RWPE1 (cell line): ENCODE results near the gene CAMK2B.

Source experiments
- CTCF ChIA-PET: fragments of 350-600 bp; sonication (Branson Sonifier 250); formaldehyde crosslinking; extraction: SDS; loops from one replicate; lab custom pipeline; 2021; lab: Yijun Ruan, JAX
- POLR2A ChIA-PET: fragments of 400-600 bp; formaldehyde crosslinking; extraction: SDS; loops from one replicate; lab custom pipeline; 2020; ENCODE audit warnings: antibody characterized with exemption; ENCODE audit not compliant: low non-redundant PET; lab: Yijun Ruan, JAX
- DNase-seq: peaks from one replicate; pipeline ENCODE4 v3.0.0; 2012; ENCODE audit warnings: low spot score
- H3K27ac ChIP-seq: fragments of 450-650 bp; 2 replicates; pipeline ENCODE4 v1.5.1; 2017
- TF ChIP-seq, protein P1 (sequence below): fragments of 450-650 bp; conservative IDR thresholded peaks from 2 replicates; pipeline ENCODE4 v1.5.1; 2017; ENCODE audit warnings: low read depth, mild to moderate bottlenecking

CAMK2B gene

DNA sequence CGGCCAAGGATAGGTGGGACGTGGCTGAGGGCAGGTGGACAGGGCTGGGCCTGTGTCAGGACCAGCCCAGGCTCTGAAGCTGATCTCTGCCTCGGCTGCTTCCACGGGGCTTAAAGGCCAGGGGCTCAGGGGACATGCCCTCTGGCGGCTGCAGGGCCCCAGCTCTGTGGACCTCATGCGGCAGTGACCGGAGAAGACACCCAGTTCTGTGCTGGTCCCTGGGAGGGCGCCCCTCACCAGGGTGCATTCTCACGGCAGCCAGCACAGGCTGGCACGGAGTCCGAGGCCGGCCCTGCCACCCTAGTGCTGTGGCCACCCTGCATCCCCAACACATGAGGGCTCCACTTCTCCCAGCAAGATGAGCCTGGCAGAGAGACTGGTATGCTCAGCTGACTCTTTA is 94.3 kb downstream of the CAMK2B start:
- CTCF ChIA-PET: interaction anchor here (0.6 to 0.7 kb wide), 2 partner anchors 50 to 77 kb away, joined by 3 to 4 read pairs; no protein-coding TSS in a partner anchor
- POLR2A ChIA-PET: no interaction called here
- TF ChIP-seq, protein P1, sequence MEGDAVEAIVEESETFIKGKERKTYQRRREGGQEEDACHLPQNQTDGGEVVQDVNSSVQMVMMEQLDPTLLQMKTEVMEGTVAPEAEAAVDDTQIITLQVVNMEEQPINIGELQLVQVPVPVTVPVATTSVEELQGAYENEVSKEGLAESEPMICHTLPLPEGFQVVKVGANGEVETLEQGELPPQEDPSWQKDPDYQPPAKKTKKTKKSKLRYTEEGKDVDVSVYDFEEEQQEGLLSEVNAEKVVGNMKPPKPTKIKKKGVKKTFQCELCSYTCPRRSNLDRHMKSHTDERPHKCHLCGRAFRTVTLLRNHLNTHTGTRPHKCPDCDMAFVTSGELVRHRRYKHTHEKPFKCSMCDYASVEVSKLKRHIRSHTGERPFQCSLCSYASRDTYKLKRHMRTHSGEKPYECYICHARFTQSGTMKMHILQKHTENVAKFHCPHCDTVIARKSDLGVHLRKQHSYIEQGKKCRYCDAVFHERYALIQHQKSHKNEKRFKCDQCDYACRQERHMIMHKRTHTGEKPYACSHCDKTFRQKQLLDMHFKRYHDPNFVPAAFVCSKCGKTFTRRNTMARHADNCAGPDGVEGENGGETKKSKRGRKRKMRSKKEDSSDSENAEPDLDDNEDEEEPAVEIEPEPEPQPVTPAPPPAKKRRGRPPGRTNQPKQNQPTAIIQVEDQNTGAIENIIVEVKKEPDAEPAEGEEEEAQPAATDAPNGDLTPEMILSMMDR: no peak
- H3K27ac ChIP-seq: peak overlapping the region; percentile 27; the same call in 1 of the 2 replicates
- DNase-seq: no peak

DNA sequence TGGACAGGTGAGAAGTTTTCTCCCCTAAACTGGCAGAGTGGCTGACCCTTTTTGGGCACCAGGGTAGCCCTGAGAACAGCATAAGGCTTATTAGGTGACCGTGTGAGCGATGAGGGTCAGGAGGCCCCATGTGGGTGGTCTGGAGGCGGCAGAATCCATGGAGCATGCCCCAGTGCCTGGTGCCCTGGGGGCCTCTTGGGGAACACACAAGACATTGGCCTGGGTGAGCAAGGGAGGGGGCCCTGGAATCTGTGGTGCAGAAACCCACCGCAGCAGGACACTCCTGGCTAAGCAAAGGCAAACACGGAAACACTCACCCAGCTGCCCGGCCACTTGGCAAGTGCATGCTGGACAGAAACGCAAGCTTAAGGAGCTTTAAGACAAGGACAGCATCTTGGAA is 95.1 kb downstream of the CAMK2B start:
- H3K27ac ChIP-seq: peak overlapping the region; percentile 4; the same call in 1 of the 2 replicates
- ChIA-PET POLR2A (no interaction called here), CTCF (no interaction called here)

DNA sequence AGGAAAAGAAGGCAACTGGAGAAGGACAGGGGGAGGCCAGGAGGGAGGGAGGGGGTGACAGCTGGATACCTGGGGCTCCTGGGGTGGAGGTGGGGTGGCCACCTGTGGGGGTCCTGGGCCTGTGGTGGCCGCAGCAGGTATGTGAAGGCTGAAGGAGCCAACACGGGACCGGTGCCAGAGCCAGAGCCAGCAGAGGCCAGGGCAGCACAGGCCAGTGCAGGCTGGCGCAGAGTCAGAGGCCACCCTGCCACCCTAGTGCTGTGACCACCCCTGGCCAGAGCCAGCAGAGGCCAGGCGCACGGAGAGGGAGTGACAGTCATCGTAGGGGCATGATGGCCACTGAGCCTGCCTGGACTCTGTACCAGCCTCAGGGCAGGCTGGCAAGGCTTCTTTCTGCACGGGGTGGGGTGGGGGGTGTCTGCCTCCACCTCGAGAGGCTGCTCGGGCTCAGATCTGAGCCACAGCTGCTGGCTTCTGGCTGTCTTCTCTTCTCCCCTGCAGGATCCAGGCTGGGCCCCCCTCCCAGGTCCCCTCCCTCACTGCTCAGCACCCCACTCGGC is 95.8 kb downstream of the CAMK2B start:
- DNase-seq: no peak
- peak overlapping the region; percentile 4; the same call in 1 of the 2 replicates for H3K27ac ChIP-seq
- TF ChIP-seq, protein P1: no peak
- POLR2A ChIA-PET: no interaction called here
- CTCF ChIA-PET: interaction anchor here (1.4 kb wide), 1 partner anchor 11 kb away, joined by 4 read pairs; no protein-coding TSS in a partner anchor

More for the DNA sequence above, 95.1 kb downstream of the CAMK2B start:
- TF ChIP-seq, protein P1: no peak
- DNase-seq: no peak

DNA sequence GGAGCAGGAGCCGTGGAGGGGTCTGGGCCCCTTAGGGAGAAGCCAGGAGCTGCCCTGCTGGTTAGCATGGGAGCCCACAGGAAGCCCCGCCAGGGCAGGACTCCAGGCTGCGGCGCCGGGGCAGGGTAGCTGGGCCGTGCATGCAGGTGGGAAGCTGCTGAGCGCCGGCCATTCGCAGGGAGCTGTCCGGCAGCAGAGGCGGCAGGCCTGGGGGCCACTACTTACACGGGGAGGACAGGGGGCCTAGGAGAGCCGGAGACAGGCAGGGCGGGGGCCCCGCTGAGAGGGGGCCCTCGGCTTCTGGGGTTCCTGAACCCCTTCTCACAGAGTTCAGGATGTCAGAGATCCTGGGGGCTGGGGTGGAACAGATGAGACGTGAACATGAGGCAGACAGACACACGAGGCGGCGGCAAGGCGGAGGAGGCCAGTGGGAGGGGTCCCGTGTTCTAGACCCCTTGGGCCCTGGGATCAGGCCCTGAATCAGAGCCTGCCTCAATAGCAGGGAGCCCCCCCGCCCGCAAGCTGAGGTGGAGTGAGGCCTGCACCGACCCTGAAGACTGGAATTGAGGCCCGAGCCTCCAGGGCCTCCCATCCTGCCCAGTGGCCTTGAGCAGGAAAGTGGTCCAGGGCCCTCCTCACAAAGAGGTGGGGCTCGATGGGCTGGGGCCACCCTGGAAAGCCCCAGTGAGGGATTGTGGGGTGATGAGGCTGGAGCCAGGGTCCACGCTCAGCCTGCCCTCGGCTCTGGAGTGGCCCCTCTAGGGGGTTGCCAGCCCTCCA is 96.6 kb downstream of the CAMK2B start:
- ChIA-PET POLR2A (no interaction called here), CTCF (interaction anchor here (1.4 kb wide), 1 partner anchor 12 kb away, joined by 4 read pairs; no protein-coding TSS in a partner anchor)
- TF ChIP-seq, protein P1: no peak
- DNase-seq: no peak
- no peak overlapping the region for H3K27ac ChIP-seq

DNA sequence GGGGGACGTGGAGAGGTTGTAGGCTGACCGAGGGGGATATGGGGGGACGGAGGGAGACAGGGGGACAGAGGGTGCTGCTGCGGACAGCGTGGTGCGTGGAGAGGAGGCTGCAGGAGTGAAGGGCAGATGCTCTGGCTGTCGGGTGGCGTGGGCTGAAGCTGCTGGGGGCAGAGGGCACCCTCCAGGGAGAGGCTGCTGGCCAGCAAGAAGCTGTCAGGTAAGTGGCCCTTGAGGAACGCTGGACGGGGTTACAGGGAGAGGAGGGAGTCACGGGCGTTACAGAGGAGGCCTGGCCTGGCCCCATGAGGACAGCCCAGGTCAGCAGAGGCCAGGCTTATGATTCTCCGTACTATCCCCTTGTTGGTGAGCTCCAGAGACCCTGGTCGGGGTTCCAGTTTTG is 97.5 kb downstream of the CAMK2B start:
- CTCF ChIA-PET: no interaction called here
- DNase-seq: no peak
- no peak overlapping the region for H3K27ac ChIP-seq
- POLR2A ChIA-PET: no interaction called here
- TF ChIP-seq, protein P1: no peak

DNA sequence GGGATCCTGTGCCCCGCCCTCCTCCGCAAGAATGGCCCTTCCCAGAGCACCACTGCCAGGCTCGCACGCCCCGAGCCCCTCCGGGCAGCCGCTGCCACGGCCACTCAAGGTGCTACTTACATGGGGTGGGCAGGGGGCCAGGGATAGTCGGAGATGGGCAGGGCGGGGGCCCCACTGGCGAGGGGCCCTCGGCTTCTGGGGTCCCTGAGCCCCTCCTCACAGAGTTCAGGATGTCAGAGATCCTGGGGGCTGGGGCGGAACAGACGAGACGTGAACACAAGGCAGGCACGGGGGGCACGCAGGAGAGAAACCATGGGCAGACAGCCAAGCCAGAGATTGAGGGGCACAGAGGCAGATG is 99.0 kb downstream of the CAMK2B start:
- H3K27ac ChIP-seq: peak overlapping the region; percentile 75
- TF ChIP-seq, protein P1: no peak
- POLR2A ChIA-PET: no interaction called here
- CTCF ChIA-PET: interaction anchor here (0.5 kb wide), 1 partner anchor 355 kb away, joined by 5 read pairs; no protein-coding TSS in a partner anchor
- no peak for DNase-seq
